Omental fat pad (tissue), 4 donors: ENCODE measurements around the gene OPA1. TPM values are rescaled to one million over a fixed set of nuclear protein-coding genes. Genes with fewer than 3 reads are reported as not detected.

ENCODE experiments used
- ATAC-seq: fragments of 150-250 bp; one replicate; pipeline ENCODE4 v1.9.1; 2016; ENCODE audit warnings: mild to moderate bottlenecking, moderate library complexity; ENCODE audit not compliant: low FRiP score
- DNase-seq: peaks from one replicate; pipeline ENCODE4 v3.0.0-alpha.2; 2019; ENCODE audit warnings: low spot score
- total RNA-seq, 4 donors: library from RNA; depleted of rRNA; stranded (reverse); fragments of >200 nt; gene quantifications; one replicate each; pipeline ENCODE4 v1.1.0, GENCODE V29; 2016
- TF ChIP-seq, protein P1 (sequence below), 3 donors: fragments of 450-650 bp; IDR thresholded peaks; one replicate each; pipeline ENCODE4 v1.5.1; 2016 to 2017; ENCODE audit warnings: antibody characterized with exemption in 3 of 3, mild to moderate bottlenecking in 3 of 3, moderate library complexity in 2 of 3

Gene OPA1, protein sequence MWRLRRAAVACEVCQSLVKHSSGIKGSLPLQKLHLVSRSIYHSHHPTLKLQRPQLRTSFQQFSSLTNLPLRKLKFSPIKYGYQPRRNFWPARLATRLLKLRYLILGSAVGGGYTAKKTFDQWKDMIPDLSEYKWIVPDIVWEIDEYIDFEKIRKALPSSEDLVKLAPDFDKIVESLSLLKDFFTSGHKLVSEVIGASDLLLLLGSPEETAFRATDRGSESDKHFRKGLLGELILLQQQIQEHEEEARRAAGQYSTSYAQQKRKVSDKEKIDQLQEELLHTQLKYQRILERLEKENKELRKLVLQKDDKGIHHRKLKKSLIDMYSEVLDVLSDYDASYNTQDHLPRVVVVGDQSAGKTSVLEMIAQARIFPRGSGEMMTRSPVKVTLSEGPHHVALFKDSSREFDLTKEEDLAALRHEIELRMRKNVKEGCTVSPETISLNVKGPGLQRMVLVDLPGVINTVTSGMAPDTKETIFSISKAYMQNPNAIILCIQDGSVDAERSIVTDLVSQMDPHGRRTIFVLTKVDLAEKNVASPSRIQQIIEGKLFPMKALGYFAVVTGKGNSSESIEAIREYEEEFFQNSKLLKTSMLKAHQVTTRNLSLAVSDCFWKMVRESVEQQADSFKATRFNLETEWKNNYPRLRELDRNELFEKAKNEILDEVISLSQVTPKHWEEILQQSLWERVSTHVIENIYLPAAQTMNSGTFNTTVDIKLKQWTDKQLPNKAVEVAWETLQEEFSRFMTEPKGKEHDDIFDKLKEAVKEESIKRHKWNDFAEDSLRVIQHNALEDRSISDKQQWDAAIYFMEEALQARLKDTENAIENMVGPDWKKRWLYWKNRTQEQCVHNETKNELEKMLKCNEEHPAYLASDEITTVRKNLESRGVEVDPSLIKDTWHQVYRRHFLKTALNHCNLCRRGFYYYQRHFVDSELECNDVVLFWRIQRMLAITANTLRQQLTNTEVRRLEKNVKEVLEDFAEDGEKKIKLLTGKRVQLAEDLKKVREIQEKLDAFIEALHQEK
- 10 to 100 TPM; 40.3 to 64.1 (median 41.9) TPM for total RNA-seq

GRCh38 chr3:193592841-193593667, at the start of gene OPA1:
OPA1 (plus strand) TSS chr3:193593208; CDS start chr3:193593378, 170 bp downstream.
- TF ChIP-seq, protein P1, sequence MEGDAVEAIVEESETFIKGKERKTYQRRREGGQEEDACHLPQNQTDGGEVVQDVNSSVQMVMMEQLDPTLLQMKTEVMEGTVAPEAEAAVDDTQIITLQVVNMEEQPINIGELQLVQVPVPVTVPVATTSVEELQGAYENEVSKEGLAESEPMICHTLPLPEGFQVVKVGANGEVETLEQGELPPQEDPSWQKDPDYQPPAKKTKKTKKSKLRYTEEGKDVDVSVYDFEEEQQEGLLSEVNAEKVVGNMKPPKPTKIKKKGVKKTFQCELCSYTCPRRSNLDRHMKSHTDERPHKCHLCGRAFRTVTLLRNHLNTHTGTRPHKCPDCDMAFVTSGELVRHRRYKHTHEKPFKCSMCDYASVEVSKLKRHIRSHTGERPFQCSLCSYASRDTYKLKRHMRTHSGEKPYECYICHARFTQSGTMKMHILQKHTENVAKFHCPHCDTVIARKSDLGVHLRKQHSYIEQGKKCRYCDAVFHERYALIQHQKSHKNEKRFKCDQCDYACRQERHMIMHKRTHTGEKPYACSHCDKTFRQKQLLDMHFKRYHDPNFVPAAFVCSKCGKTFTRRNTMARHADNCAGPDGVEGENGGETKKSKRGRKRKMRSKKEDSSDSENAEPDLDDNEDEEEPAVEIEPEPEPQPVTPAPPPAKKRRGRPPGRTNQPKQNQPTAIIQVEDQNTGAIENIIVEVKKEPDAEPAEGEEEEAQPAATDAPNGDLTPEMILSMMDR (IDR thresholded peaks at IDR 0.05) = no peak
- ATAC-seq (peak; percentile 99), DNase-seq (peak; percentile 83)

DNA sequence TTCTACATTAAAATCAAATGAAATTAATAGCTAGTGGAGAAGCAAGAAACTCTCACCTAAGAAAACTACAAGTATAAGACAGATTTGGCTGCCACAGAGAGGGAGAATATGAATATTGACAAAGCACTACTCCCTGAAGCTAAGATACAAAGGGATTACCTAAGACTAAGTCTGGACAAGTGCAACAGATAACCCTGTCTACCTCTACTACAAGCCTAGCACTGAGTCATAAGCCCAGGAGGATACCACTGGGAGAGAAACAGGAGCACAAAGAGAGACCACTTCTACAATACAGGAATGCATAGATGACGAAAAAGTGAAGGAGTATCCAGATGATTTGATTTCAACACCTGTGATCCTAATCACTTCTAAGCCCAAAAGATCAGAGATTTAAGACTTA, 48.7 kb upstream of the OPA1 start:
- DNase-seq (no peak), ATAC-seq (no peak)
- TF ChIP-seq, protein P1 (IDR thresholded peaks at IDR 0.05) = no peak

DNA sequence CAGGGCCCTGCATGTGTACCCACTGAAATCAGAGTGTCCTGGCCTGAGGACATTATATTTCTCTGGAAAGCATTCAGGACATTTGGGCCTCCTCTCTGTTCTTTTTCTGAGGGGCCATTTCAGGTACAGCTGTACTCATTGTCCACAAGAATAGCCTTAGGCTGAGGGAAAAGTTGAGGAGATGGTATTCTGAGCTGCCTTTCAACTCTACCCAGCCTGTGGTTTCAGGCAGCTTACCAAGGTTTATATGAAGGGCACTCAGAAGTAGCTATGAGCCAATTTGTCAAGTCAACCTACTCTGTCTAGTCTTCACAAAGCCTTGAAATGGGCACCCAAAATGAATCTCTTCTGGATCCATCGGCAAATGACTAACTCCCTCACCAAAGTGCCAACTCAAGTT, 47.7 kb upstream of the OPA1 start:
- ATAC-seq = no peak
- TF ChIP-seq, protein P1 (IDR thresholded peaks at IDR 0.05) = no peak
- DNase-seq = no peak

DNA sequence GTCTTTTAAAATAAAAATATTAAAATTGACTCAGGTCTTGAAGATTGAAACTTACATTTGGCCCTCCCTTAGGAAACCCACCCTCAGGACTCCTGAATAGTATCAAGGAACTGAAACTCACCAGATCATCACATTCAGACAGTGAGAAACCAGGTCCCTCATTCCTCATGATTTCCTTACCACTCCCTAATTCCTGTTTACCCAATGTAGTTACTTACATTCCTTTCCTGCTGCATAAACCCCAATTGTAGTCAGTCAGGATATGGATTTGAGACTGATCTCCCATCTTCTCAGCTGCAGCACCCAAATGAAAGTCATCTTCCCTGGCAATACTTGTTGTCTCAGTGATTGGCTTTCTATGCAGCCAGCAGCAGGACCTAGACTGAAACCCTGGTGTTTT, 46.9 kb upstream of the OPA1 start:
- DNase-seq (no peak), ATAC-seq (no peak)
- TF ChIP-seq, protein P1 (IDR thresholded peaks at IDR 0.05) = no peak

DNA sequence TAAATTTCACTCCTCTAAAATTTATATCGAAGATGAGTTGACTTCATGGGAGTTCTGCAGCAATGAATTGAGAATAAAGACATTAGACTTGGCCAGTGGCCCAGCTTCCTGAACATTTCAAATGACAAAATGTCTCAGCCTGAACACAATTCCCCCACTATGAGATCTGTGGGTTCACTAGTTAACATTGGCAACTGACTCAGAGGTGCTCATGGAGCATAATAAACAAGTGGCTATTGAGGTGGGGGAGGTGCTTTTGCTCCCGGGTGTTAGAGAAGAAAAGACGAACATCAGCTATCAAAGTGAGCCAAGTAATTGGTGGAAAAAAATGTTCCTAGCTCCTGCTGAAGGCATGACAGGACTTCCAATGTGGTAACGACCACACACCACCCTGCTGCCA, 44.6 kb upstream of the OPA1 start:
- TF ChIP-seq, protein P1 (IDR thresholded peaks at IDR 0.05) = no peak
- DNase-seq (no peak), ATAC-seq (no peak)

DNA sequence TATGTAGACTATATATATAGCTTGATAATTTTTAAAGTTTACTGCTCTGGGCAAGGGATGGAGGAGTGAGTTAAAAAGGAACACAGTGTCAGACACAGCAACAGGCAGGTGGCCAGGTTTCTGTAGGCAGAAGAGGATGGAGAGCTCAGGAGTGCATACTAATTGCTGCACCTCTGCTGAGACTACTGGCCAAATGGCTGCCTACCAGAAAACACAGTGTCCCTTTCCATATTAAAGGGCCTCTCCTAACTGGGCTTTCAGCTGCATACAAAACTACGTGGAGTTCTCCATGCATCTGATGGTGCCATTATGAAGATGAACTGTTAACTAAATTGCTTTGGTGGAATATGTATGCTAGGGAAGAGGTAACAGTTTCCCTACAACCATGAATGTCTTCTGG, 40.1 kb upstream of the OPA1 start:
- no peak for DNase-seq
- no peak for ATAC-seq
- TF ChIP-seq, protein P1 (IDR thresholded peaks at IDR 0.05) = no peak
